ENCODE data around the gene CCER1. TPM values are rescaled to one million over a fixed set of nuclear protein-coding genes. Genes with fewer than 3 reads are reported as not detected.
"Not testable (repeated sequence)": the region's sequence is repeated elsewhere in the genome, so short reads cannot be mapped to it uniquely, and the experiment has no call there.

CCER1 gene
- total RNA-seq, 1 donor from 2014 or later, result not detected

GRCh38 chr12:90987520-90987919, 32.5 kb upstream of the CCER1 start:
- DNase-seq (ENCODE audit: low read depth) (no peak), FAIRE-seq (peak; percentile 29)
- no peak overlapping the region for H3K27ac Mint-ChIP-seq (ENCODE audit: unreplicated experiment)
- peaks cover 8% of the 10 kb centered on the region for H3K4me1 Mint-ChIP-seq (ENCODE audit: low read depth, unreplicated experiment)
- peaks cover 27% of the 10 kb centered on the region for H3K9me3 Mint-ChIP-seq (ENCODE audit: unreplicated experiment)
- peaks cover 3% of the 10 kb centered on the region for H3K9me3 ChIP-seq (ENCODE audit: insufficient read depth, low read depth, low read length)
- no peaks in the 10 kb centered on the region for H3K4me1 ChIP-seq (ENCODE audit: insufficient read depth, low read length)
- no peak overlapping the region for H3K4me2 ChIP-seq (ENCODE audit: low read length)
- no peaks in the 10 kb centered on the region for H3K79me2 ChIP-seq (ENCODE audit: insufficient read depth, low read length)
- no peak overlapping the region for H2AFZ ChIP-seq (ENCODE audit: low read depth, low read length)
- H3K9ac ChIP-seq (ENCODE audit: low read length), result no peak overlapping the region
- no peak overlapping the region for H3K27ac ChIP-seq (ENCODE audit: low read depth, low read length)
- no peaks in the 10 kb centered on the region for H3K27me3 ChIP-seq (ENCODE audit: insufficient read depth, low read length)
- no peak overlapping the region for H3K4me3 ChIP-seq (ENCODE audit: insufficient read depth, low read depth, low read length)
- no peaks in the 10 kb centered on the region for H3K36me3 ChIP-seq (ENCODE audit: insufficient read depth, low read length)
- peaks cover 2% of the 10 kb centered on the region for H3K27me3 Mint-ChIP-seq (ENCODE audit: low read depth, unreplicated experiment)
- H3K4me3 Mint-ChIP-seq (ENCODE audit: unreplicated experiment), result no peak overlapping the region
- peaks cover 1% of the 10 kb centered on the region for H3K36me3 Mint-ChIP-seq (ENCODE audit: low read depth, unreplicated experiment)
- no peak for TF ChIP-seq EZH2 (IDR thresholded peaks at IDR 0.05; ENCODE audit: insufficient read depth, low read length)
- TF ChIP-seq CTCF (IDR thresholded peaks at IDR 0.05; ENCODE audit: insufficient read depth, low read depth, low read length), result peak; percentile 11
- no peaks in the 10 kb centered on the region for H4K20me1 ChIP-seq (ENCODE audit: insufficient read depth, low read length)

GRCh38 chr12:90987101-90987500, 32.1 kb upstream of the CCER1 start:
- Histone ChIP-seq H3K4me3 (ENCODE audit: insufficient read depth, low read depth, low read length) (no peak overlapping the region), H3K27ac (ENCODE audit: low read depth, low read length) (no peak overlapping the region), H4K20me1 (ENCODE audit: insufficient read depth, low read length) (no peaks in the 10 kb centered on the region), H2AFZ (ENCODE audit: low read depth, low read length) (no peak overlapping the region), H3K4me2 (ENCODE audit: low read length) (no peak overlapping the region), H3K27me3 (ENCODE audit: insufficient read depth, low read length) (no peaks in the 10 kb centered on the region), H3K79me2 (ENCODE audit: insufficient read depth, low read length) (no peaks in the 10 kb centered on the region), H3K36me3 (ENCODE audit: insufficient read depth, low read length) (no peaks in the 10 kb centered on the region), H3K4me1 (ENCODE audit: insufficient read depth, low read length) (no peaks in the 10 kb centered on the region), H3K9ac (ENCODE audit: low read length) (no peak overlapping the region), H3K9me3 (ENCODE audit: insufficient read depth, low read depth, low read length) (peaks cover 3% of the 10 kb centered on the region)
- DNase-seq (ENCODE audit: low read depth) (peak; percentile 87), FAIRE-seq (no peak)
- peak overlapping the region; percentile 4 for H3K27ac Mint-ChIP-seq (ENCODE audit: unreplicated experiment)
- H3K4me1 Mint-ChIP-seq (ENCODE audit: low read depth, unreplicated experiment), result peaks cover 8% of the 10 kb centered on the region
- TF ChIP-seq EZH2 (IDR thresholded peaks at IDR 0.05; ENCODE audit: insufficient read depth, low read length) (no peak), CTCF (IDR thresholded peaks at IDR 0.05; ENCODE audit: insufficient read depth, low read depth, low read length) (no peak)
- peaks cover 2% of the 10 kb centered on the region for H3K27me3 Mint-ChIP-seq (ENCODE audit: low read depth, unreplicated experiment)
- H3K4me3 Mint-ChIP-seq (ENCODE audit: unreplicated experiment), result no peak overlapping the region
- H3K36me3 Mint-ChIP-seq (ENCODE audit: low read depth, unreplicated experiment), result peaks cover 1% of the 10 kb centered on the region
- peaks cover 23% of the 10 kb centered on the region for H3K9me3 Mint-ChIP-seq (ENCODE audit: unreplicated experiment)

GRCh38 chr12:90985331-90985730, 30.4 kb upstream of the CCER1 start:
- H3K36me3 Mint-ChIP-seq (ENCODE audit: low read depth, unreplicated experiment); H3K27ac ChIP-seq (ENCODE audit: low read depth, low read length); H3K4me2 ChIP-seq (ENCODE audit: low read length); H3K27me3 ChIP-seq (ENCODE audit: insufficient read depth, low read length); H3K27ac Mint-ChIP-seq (ENCODE audit: unreplicated experiment); H3K36me3 ChIP-seq (ENCODE audit: insufficient read depth, low read length); H3K9me3 ChIP-seq (ENCODE audit: insufficient read depth, low read depth, low read length); H2AFZ ChIP-seq (ENCODE audit: low read depth, low read length); H3K79me2 ChIP-seq (ENCODE audit: insufficient read depth, low read length); H3K4me1 ChIP-seq (ENCODE audit: insufficient read depth, low read length); FAIRE-seq; H3K4me3 Mint-ChIP-seq (ENCODE audit: unreplicated experiment); H3K9ac ChIP-seq (ENCODE audit: low read length); H4K20me1 ChIP-seq (ENCODE audit: insufficient read depth, low read length); H3K4me1 Mint-ChIP-seq (ENCODE audit: low read depth, unreplicated experiment); H3K4me3 ChIP-seq (ENCODE audit: insufficient read depth, low read depth, low read length); H3K27me3 Mint-ChIP-seq (ENCODE audit: low read depth, unreplicated experiment): not testable (repeated sequence)
- peak; percentile 79 for DNase-seq (ENCODE audit: low read depth)
- peaks cover 13% of the 10 kb centered on the region for H3K9me3 Mint-ChIP-seq (ENCODE audit: unreplicated experiment)

Data from astrocyte (in vitro differentiated cells and primary cell).